Upper lobe of left lung (tissue), 6 donors: Measurements from ENCODE around the gene CSNK1G3. TPM values are rescaled to one million over a fixed set of nuclear protein-coding genes. Genes with fewer than 3 reads are reported as not detected.

Source experiments
- ATAC-seq, 2 donors: fragments of 200-7000 bp; cut with Tn5 transposase; one replicate each; pipeline ENCODE4 v1.9.1; 2022; ENCODE audit warnings: mild to moderate bottlenecking in 2 of 2, moderate library complexity in 2 of 2; ENCODE audit not compliant: low FRiP score in 2 of 2
- DNase-seq, 2 donors: peaks; one replicate each; pipeline ENCODE4 v3.0.0-alpha.2; 2019 to 2020
- H3K27ac ChIP-seq, 4 donors: fragments of 200-600 bp; sonication (generic); one replicate each; pipeline ENCODE4 v1.5.1; 2016 to 2019
- H3K27me3 ChIP-seq, 4 donors: fragments of 200-600 bp; sonication (generic); one replicate each; pipeline ENCODE4 v1.5.1; 2017 to 2019
- H3K36me3 ChIP-seq, 4 donors: fragments of 200-600 bp; sonication (generic); one replicate each; pipeline ENCODE4 v1.5.1; 2016 to 2019
- H3K4me1 ChIP-seq, 4 donors: fragments of 200-600 bp; sonication (generic); one replicate each; pipeline ENCODE4 v1.5.1; 2018 to 2019
- H3K4me3 ChIP-seq, 4 donors: fragments of 200-600 bp; sonication (generic); one replicate each; pipeline ENCODE4 v1.5.1; 2017 to 2019; ENCODE audit warnings: mild to moderate bottlenecking in 2 of 4, moderate library complexity in 1 of 4
- H3K9me3 ChIP-seq, 4 donors: fragments of 200-600 bp; sonication (generic); one replicate each; pipeline ENCODE4 v1.5.1; 2018 to 2019
- EP300 ChIP-seq, 4 donors: sonication (generic); formaldehyde crosslinking; IDR thresholded peaks; one replicate each; pipeline ENCODE4 v1.5.1; 2017; ENCODE audit warnings: antibody characterized with exemption in 4 of 4, control low read depth in 2 of 4
- POLR2A ChIP-seq, 4 donors: fragments of 450-650 bp; IDR thresholded peaks; one replicate each; pipeline ENCODE4 v1.5.1; 2016 to 2017; ENCODE audit warnings: antibody characterized with exemption in 4 of 4, mild to moderate bottlenecking in 2 of 4
- POLR2AphosphoS5 ChIP-seq, 2 donors: sonication (generic); formaldehyde crosslinking; IDR thresholded peaks; one replicate each; pipeline ENCODE4 v1.5.1; 2017; ENCODE audit warnings: antibody characterized with exemption in 2 of 2
- WGBS, 2 donors: methylation state at CpG; one replicate each; pipeline ENCODE4 v1.1.5; 2017 to 2018; 5-methylcytosine and 5-hydroxymethylcytosine counted together
- total RNA-seq, 6 donors: library from RNA; depleted of rRNA in 4 of 6; stranded (reverse); fragments of >200 nt in 4 of 6; gene quantifications; one replicate each; pipeline versions ENCODE4 v1.1.0 to v1.2.1, GENCODE V29; 2016 to 2021
- TF ChIP-seq, protein P1 (sequence below), 6 experiments: fragments of 450-650 bp in 4 of 6; fragments of 200-600 bp in 2 of 6; sonication (generic) in 2 of 6; IDR thresholded peaks; one replicate each; pipeline ENCODE4 v1.5.1; 2016 to 2019; ENCODE audit warnings: antibody characterized with exemption in 6 of 6
- donor health status: DM: no; HTN: no; CAD: no; lungs with moderate emphysema.
- donor health status: DM: no; HTN: yes; CAD: no; lungs with severe emphysema.

The CSNK1G3 gene
- total RNA-seq, 6 donors from 2014 or later = 23.5 to 61.5 (median 34.5) TPM

DNA sequence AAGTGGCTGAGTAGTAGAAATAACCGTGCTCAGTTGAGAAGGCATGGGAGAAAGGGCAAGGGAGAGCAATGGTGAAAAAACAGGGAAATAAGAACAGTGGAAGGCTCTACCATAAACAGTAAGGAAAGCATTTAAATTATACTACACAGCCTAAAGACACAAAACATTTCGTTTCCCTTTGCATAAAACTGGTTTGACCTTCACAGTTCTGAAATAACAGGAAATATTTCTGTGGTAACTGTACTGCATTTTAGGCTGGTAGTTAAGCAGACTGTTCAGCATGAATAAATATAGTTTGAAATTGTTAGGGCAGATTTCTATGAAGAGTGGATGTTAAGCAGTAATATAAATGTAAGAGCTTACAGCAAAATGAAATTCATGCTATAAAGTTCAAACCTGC lies 147.5 kb downstream of the CSNK1G3 start:
- Histone ChIP-seq H3K4me3 (no peak overlapping the region), H3K9me3 (no peaks in the 10 kb centered on the region), H3K27me3 (no peaks in the 10 kb centered on the region), H3K27ac (no peak overlapping the region), H3K4me1 (no peaks in the 10 kb centered on the region), H3K36me3 (no peaks in the 10 kb centered on the region)
- TF ChIP-seq POLR2A (IDR thresholded peaks at IDR 0.05) (no peak), EP300 (IDR thresholded peaks at IDR 0.05) (no peak), POLR2AphosphoS5 (IDR thresholded peaks at IDR 0.05) (no peak)
- TF ChIP-seq, protein P1, sequence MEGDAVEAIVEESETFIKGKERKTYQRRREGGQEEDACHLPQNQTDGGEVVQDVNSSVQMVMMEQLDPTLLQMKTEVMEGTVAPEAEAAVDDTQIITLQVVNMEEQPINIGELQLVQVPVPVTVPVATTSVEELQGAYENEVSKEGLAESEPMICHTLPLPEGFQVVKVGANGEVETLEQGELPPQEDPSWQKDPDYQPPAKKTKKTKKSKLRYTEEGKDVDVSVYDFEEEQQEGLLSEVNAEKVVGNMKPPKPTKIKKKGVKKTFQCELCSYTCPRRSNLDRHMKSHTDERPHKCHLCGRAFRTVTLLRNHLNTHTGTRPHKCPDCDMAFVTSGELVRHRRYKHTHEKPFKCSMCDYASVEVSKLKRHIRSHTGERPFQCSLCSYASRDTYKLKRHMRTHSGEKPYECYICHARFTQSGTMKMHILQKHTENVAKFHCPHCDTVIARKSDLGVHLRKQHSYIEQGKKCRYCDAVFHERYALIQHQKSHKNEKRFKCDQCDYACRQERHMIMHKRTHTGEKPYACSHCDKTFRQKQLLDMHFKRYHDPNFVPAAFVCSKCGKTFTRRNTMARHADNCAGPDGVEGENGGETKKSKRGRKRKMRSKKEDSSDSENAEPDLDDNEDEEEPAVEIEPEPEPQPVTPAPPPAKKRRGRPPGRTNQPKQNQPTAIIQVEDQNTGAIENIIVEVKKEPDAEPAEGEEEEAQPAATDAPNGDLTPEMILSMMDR (IDR thresholded peaks at IDR 0.05) = no peak
- no peak for ATAC-seq
- no peak for DNase-seq
- WGBS, 2 donors = 40 to 49% methylated on average over 2 of the region's 2 CpGs

DNA sequence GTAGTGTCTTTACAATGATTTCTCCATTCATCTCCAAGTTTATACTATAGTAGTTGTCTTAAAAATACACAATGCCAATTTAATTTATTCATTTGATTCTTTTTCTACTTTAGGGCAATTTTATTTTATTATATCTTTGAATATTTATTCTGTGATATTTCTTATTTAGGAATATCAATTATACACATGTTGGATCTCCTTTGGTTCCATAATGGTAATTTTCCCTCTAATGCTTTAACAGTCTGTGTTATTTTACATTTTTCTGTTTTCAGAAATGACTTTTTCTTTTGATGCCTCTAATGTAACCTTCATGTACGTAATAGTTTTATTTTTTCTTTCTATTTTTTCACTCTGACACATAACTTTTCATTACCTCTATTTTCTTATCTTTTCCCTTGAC lies 153.0 kb downstream of the CSNK1G3 start:
- DNase-seq (no peak), ATAC-seq (no peak)
- H3K4me3 ChIP-seq = no peak overlapping the region
- H3K4me1 ChIP-seq = no peaks in the 10 kb centered on the region
- no peak overlapping the region for H3K27ac ChIP-seq
- TF ChIP-seq POLR2AphosphoS5 (IDR thresholded peaks at IDR 0.05) (no peak), EP300 (IDR thresholded peaks at IDR 0.05) (no peak), POLR2A (IDR thresholded peaks at IDR 0.05) (no peak)
- TF ChIP-seq, protein P1 (IDR thresholded peaks at IDR 0.05) = no peak
- H3K9me3 ChIP-seq = peaks cover 0 to 8% (median 5%) of the 10 kb centered on the region in 4 donors
- WGBS, 2 donors = 90 to 93% methylated on average over 1 of the region's 1 CpG
- H3K36me3 ChIP-seq = no peaks in the 10 kb centered on the region
- H3K27me3 ChIP-seq = no peaks in the 10 kb centered on the region

DNA sequence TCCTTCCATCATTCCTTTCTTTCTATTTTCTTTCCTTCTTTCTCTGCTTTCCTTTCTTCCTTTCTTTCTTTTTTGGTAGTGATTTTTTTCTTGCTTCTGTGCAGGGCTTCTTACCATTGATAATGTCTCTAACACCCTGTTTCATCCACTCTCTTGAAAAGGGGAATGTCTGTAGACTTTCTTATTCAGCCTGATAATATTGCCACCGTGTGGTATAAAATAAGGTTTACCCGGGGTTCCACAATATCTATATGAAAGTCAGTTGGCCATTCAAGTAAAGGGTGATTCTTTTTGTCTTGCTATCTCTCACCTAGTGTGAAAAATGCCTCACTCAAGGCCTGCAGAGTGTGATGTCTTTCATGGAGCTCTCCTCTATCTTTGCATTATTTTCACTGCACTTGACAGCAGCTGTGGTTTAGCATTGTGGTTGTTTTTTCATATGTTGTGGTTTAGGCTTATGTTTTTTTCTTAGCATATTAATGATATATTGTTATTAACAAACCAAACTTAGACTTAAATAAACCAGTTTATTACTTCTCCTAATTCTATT lies 153.9 kb downstream of the CSNK1G3 start:
- DNase-seq = no peak
- 94 to 95% methylated on average over 2 of the region's 2 CpGs for WGBS, 2 donors
- peaks cover 0 to 8% (median 5%) of the 10 kb centered on the region in 4 donors for H3K9me3 ChIP-seq
- H3K36me3 ChIP-seq = no peaks in the 10 kb centered on the region
- ATAC-seq = no peak
- H3K27ac ChIP-seq = no peak overlapping the region
- TF ChIP-seq POLR2A (IDR thresholded peaks at IDR 0.05) (no peak), POLR2AphosphoS5 (IDR thresholded peaks at IDR 0.05) (no peak), EP300 (IDR thresholded peaks at IDR 0.05) (no peak)
- TF ChIP-seq, protein P1 (IDR thresholded peaks at IDR 0.05) = no peak
- no peaks in the 10 kb centered on the region for H3K27me3 ChIP-seq
- H3K4me3 ChIP-seq = no peak overlapping the region
- H3K4me1 ChIP-seq = peaks cover 0 to 2% (median 0%) of the 10 kb centered on the region in 4 donors

Other genes with a start within 250 kb of the CSNK1G3 start
- 10 to 100 TPM; 13.2 to 43.0 (median 22.1) TPM for gene CEP120, start 88.8 kb upstream of the CSNK1G3 start, total RNA-seq